ENCODE measurements around the gene ZFR2.

The ZFR2 gene

GRCh38 chr19:3827306-3827705 lies 41.5 kb downstream of the ZFR2 start:
- no peak for DNase-seq (ENCODE audit: low read depth, low spot score)
- Histone ChIP-seq H3K36me3 (ENCODE audit: control insufficient read depth, insufficient read depth, low read length) (no peaks in the 10 kb centered on the region), H3K27me3 (ENCODE audit: control insufficient read depth, insufficient read depth, low read length) (no peaks in the 10 kb centered on the region), H3K9me3 (ENCODE audit: control insufficient read depth, insufficient read depth, low read length) (no peaks in the 10 kb centered on the region), H3K27ac (ENCODE audit: low read length) (no peak overlapping the region), H3K4me1 (ENCODE audit: control insufficient read depth, insufficient read depth, low read length) (no peaks in the 10 kb centered on the region; the same call in 1 of the 2 replicates), H3K4me3 (ENCODE audit: low read length) (no peak overlapping the region)
- WGBS (ENCODE audit: insufficient coverage, insufficient read length), result no CpG with 5 or more reads among the region's 26 CpGs

GRCh38 chr19:3826163-3826562 lies 42.7 kb downstream of the ZFR2 start:
- Histone ChIP-seq H3K27ac (ENCODE audit: low read length) (no peak overlapping the region), H3K9me3 (ENCODE audit: control insufficient read depth, insufficient read depth, low read length) (no peaks in the 10 kb centered on the region), H3K27me3 (ENCODE audit: control insufficient read depth, insufficient read depth, low read length) (no peaks in the 10 kb centered on the region), H3K4me3 (ENCODE audit: low read length) (no peak overlapping the region), H3K4me1 (ENCODE audit: control insufficient read depth, insufficient read depth, low read length) (no peaks in the 10 kb centered on the region; the same call in 1 of the 2 replicates), H3K36me3 (ENCODE audit: control insufficient read depth, insufficient read depth, low read length) (no peaks in the 10 kb centered on the region)
- WGBS (ENCODE audit: insufficient coverage, insufficient read length), result no CpG with 5 or more reads among the region's 12 CpGs
- DNase-seq (ENCODE audit: low read depth, low spot score), result no peak

- Histone ChIP-seq H3K4me1 (ENCODE audit: control insufficient read depth, insufficient read depth, low read length) (no peaks in the 10 kb centered on the region; the same call in 1 of the 2 replicates), H3K9me3 (ENCODE audit: control insufficient read depth, insufficient read depth, low read length) (no peaks in the 10 kb centered on the region), H3K27ac (ENCODE audit: low read length) (no peak overlapping the region), H3K36me3 (ENCODE audit: control insufficient read depth, insufficient read depth, low read length) (no peaks in the 10 kb centered on the region), H3K27me3 (ENCODE audit: control insufficient read depth, insufficient read depth, low read length) (no peaks in the 10 kb centered on the region), H3K4me3 (ENCODE audit: low read length) (no peak overlapping the region)
- no peak for DNase-seq (ENCODE audit: low read depth, low spot score)
- no CpG with 5 or more reads among the region's 32 CpGs for WGBS (ENCODE audit: insufficient coverage, insufficient read length)
Measured at GRCh38 chr19:3825286-3825956, 43.4 kb downstream of the ZFR2 start.

- Histone ChIP-seq H3K9me3 (ENCODE audit: control insufficient read depth, insufficient read depth, low read length) (no peaks in the 10 kb centered on the region), H3K27ac (ENCODE audit: low read length) (no peak overlapping the region), H3K36me3 (ENCODE audit: control insufficient read depth, insufficient read depth, low read length) (no peaks in the 10 kb centered on the region), H3K4me3 (ENCODE audit: low read length) (no peak overlapping the region), H3K27me3 (ENCODE audit: control insufficient read depth, insufficient read depth, low read length) (no peaks in the 10 kb centered on the region), H3K4me1 (ENCODE audit: control insufficient read depth, insufficient read depth, low read length) (no peaks in the 10 kb centered on the region; the same call in 1 of the 2 replicates)
- DNase-seq (ENCODE audit: low read depth, low spot score), result no peak
- no CpG with 5 or more reads among the region's 10 CpGs for WGBS (ENCODE audit: insufficient coverage, insufficient read length)
Measured at GRCh38 chr19:3823350-3823713, 45.5 kb downstream of the ZFR2 start.

GRCh38 chr19:3822683-3823349 lies 46.0 kb downstream of the ZFR2 start:
- no peak overlapping the region for H3K27ac ChIP-seq (ENCODE audit: low read length)
- no peaks in the 10 kb centered on the region for H3K9me3 ChIP-seq (ENCODE audit: control insufficient read depth, insufficient read depth, low read length)
- WGBS (ENCODE audit: insufficient coverage, insufficient read length), result no CpG with 5 or more reads among the region's 26 CpGs
- DNase-seq (ENCODE audit: low read depth, low spot score), result no peak
- no peaks in the 10 kb centered on the region for H3K36me3 ChIP-seq (ENCODE audit: control insufficient read depth, insufficient read depth, low read length)
- no peak overlapping the region for H3K4me3 ChIP-seq (ENCODE audit: low read length)
- H3K4me1 ChIP-seq (ENCODE audit: control insufficient read depth, insufficient read depth, low read length), result no peaks in the 10 kb centered on the region; the same call in 1 of the 2 replicates
- H3K27me3 ChIP-seq (ENCODE audit: control insufficient read depth, insufficient read depth, low read length), result no peaks in the 10 kb centered on the region

- Histone ChIP-seq H3K36me3 (ENCODE audit: control insufficient read depth, insufficient read depth, low read length) (no peaks in the 10 kb centered on the region), H3K9me3 (ENCODE audit: control insufficient read depth, insufficient read depth, low read length) (no peaks in the 10 kb centered on the region), H3K4me3 (ENCODE audit: low read length) (no peak overlapping the region), H3K27me3 (ENCODE audit: control insufficient read depth, insufficient read depth, low read length) (no peaks in the 10 kb centered on the region), H3K27ac (ENCODE audit: low read length) (no peak overlapping the region), H3K4me1 (ENCODE audit: control insufficient read depth, insufficient read depth, low read length) (no peaks in the 10 kb centered on the region)
- no CpG with 5 or more reads among the region's 43 CpGs for WGBS (ENCODE audit: insufficient coverage, insufficient read length)
- peak; percentile 39 for DNase-seq (ENCODE audit: low read depth, low spot score)
Measured at GRCh38 chr19:3821857-3822364, 46.9 kb downstream of the ZFR2 start.

DNA sequence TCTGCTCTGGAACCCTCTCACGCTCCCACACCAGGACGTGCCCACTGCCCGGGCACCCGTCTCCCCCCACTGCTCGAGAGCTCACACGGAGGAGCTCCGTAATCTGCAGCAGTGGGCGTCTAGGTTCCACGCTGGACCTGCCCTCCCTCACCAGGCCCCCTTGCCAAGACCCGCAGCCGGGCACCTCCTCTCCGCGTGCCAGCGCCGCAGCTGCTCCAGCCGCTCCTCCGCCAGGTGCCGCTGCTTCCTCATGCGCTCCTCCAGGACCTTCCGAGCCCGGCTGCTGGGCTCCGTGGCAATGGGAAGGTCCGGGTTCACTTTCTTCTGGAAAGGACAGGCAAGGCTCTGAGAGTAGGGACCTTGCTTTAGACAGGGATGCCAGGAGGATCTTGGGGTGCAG lies 47.7 kb downstream of the ZFR2 start:
- Histone ChIP-seq H3K27ac (ENCODE audit: low read length) (no peak overlapping the region), H3K9me3 (ENCODE audit: control insufficient read depth, insufficient read depth, low read length) (no peaks in the 10 kb centered on the region), H3K27me3 (ENCODE audit: control insufficient read depth, insufficient read depth, low read length) (no peaks in the 10 kb centered on the region), H3K36me3 (ENCODE audit: control insufficient read depth, insufficient read depth, low read length) (no peaks in the 10 kb centered on the region), H3K4me3 (ENCODE audit: low read length) (no peak overlapping the region), H3K4me1 (ENCODE audit: control insufficient read depth, insufficient read depth, low read length) (no peaks in the 10 kb centered on the region)
- DNase-seq (ENCODE audit: low read depth, low spot score), result no peak
- WGBS (ENCODE audit: insufficient coverage, insufficient read length), result no CpG with 5 or more reads among the region's 23 CpGs

GRCh38 chr19:3819989-3820388 lies 48.8 kb downstream of the ZFR2 start:
- Histone ChIP-seq H3K36me3 (ENCODE audit: control insufficient read depth, insufficient read depth, low read length) (no peaks in the 10 kb centered on the region), H3K27me3 (ENCODE audit: control insufficient read depth, insufficient read depth, low read length) (no peaks in the 10 kb centered on the region), H3K4me3 (ENCODE audit: low read length) (no peak overlapping the region), H3K4me1 (ENCODE audit: control insufficient read depth, insufficient read depth, low read length) (no peaks in the 10 kb centered on the region), H3K27ac (ENCODE audit: low read length) (no peak overlapping the region), H3K9me3 (ENCODE audit: control insufficient read depth, insufficient read depth, low read length) (no peaks in the 10 kb centered on the region)
- DNase-seq (ENCODE audit: low read depth, low spot score), result no peak
- no CpG with 5 or more reads among the region's 19 CpGs for WGBS (ENCODE audit: insufficient coverage, insufficient read length)

DNA sequence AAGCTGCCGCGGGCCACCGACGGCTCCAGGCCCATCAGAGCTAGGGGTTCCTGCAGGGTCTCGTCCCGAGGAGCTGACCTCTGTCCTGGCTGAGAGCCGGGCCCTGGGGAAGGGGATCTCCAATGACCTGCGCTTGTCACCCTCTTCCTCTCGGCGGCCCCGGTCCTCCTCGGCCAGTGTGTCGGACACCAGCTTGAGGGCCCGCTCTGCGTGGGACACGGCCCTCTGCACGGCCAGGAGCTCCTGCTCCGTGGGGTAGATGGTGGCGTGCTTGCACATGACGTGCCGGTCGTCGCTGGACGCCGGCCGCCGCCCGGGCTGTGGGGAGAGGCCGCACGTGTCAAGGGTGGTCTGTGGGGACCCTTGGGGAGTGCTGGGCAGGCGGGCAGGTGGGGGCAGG lies 49.9 kb downstream of the ZFR2 start:
- no peaks in the 10 kb centered on the region for H3K36me3 ChIP-seq (ENCODE audit: control insufficient read depth, insufficient read depth, low read length)
- H3K27me3 ChIP-seq (ENCODE audit: control insufficient read depth, insufficient read depth, low read length), result no peaks in the 10 kb centered on the region
- DNase-seq (ENCODE audit: low read depth, low spot score), result no peak
- H3K27ac ChIP-seq (ENCODE audit: low read length), result no peak overlapping the region
- WGBS (ENCODE audit: insufficient coverage, insufficient read length), result no CpG with 5 or more reads among the region's 31 CpGs
- no peak overlapping the region for H3K4me3 ChIP-seq (ENCODE audit: low read length)
- H3K4me1 ChIP-seq (ENCODE audit: control insufficient read depth, insufficient read depth, low read length), result no peaks in the 10 kb centered on the region
- H3K9me3 ChIP-seq (ENCODE audit: control insufficient read depth, insufficient read depth, low read length), result no peaks in the 10 kb centered on the region

GRCh38 chr19:3818466-3818865 lies 50.4 kb downstream of the ZFR2 start:
- Histone ChIP-seq H3K27ac (ENCODE audit: low read length) (no peak overlapping the region), H3K9me3 (ENCODE audit: control insufficient read depth, insufficient read depth, low read length) (no peaks in the 10 kb centered on the region), H3K36me3 (ENCODE audit: control insufficient read depth, insufficient read depth, low read length) (no peaks in the 10 kb centered on the region), H3K4me1 (ENCODE audit: control insufficient read depth, insufficient read depth, low read length) (no peaks in the 10 kb centered on the region), H3K27me3 (ENCODE audit: control insufficient read depth, insufficient read depth, low read length) (no peaks in the 10 kb centered on the region), H3K4me3 (ENCODE audit: low read length) (no peak overlapping the region)
- no CpG with 5 or more reads among the region's 11 CpGs for WGBS (ENCODE audit: insufficient coverage, insufficient read length)
- no peak for DNase-seq (ENCODE audit: low read depth, low spot score)
